ENCODE measurements around the gene NCOA3. TPM values are rescaled to one million over a fixed set of nuclear protein-coding genes. Genes with fewer than 3 reads are reported as not detected.

Gene NCOA3
- total and polyA plus RNA-seq, 2 of the 8 experiments (the other 6 are each of a cell fraction or from before 2014, with no cell fraction given) = 7.9 to 24.7 TPM

- TF ChIP-seq, protein P1, sequence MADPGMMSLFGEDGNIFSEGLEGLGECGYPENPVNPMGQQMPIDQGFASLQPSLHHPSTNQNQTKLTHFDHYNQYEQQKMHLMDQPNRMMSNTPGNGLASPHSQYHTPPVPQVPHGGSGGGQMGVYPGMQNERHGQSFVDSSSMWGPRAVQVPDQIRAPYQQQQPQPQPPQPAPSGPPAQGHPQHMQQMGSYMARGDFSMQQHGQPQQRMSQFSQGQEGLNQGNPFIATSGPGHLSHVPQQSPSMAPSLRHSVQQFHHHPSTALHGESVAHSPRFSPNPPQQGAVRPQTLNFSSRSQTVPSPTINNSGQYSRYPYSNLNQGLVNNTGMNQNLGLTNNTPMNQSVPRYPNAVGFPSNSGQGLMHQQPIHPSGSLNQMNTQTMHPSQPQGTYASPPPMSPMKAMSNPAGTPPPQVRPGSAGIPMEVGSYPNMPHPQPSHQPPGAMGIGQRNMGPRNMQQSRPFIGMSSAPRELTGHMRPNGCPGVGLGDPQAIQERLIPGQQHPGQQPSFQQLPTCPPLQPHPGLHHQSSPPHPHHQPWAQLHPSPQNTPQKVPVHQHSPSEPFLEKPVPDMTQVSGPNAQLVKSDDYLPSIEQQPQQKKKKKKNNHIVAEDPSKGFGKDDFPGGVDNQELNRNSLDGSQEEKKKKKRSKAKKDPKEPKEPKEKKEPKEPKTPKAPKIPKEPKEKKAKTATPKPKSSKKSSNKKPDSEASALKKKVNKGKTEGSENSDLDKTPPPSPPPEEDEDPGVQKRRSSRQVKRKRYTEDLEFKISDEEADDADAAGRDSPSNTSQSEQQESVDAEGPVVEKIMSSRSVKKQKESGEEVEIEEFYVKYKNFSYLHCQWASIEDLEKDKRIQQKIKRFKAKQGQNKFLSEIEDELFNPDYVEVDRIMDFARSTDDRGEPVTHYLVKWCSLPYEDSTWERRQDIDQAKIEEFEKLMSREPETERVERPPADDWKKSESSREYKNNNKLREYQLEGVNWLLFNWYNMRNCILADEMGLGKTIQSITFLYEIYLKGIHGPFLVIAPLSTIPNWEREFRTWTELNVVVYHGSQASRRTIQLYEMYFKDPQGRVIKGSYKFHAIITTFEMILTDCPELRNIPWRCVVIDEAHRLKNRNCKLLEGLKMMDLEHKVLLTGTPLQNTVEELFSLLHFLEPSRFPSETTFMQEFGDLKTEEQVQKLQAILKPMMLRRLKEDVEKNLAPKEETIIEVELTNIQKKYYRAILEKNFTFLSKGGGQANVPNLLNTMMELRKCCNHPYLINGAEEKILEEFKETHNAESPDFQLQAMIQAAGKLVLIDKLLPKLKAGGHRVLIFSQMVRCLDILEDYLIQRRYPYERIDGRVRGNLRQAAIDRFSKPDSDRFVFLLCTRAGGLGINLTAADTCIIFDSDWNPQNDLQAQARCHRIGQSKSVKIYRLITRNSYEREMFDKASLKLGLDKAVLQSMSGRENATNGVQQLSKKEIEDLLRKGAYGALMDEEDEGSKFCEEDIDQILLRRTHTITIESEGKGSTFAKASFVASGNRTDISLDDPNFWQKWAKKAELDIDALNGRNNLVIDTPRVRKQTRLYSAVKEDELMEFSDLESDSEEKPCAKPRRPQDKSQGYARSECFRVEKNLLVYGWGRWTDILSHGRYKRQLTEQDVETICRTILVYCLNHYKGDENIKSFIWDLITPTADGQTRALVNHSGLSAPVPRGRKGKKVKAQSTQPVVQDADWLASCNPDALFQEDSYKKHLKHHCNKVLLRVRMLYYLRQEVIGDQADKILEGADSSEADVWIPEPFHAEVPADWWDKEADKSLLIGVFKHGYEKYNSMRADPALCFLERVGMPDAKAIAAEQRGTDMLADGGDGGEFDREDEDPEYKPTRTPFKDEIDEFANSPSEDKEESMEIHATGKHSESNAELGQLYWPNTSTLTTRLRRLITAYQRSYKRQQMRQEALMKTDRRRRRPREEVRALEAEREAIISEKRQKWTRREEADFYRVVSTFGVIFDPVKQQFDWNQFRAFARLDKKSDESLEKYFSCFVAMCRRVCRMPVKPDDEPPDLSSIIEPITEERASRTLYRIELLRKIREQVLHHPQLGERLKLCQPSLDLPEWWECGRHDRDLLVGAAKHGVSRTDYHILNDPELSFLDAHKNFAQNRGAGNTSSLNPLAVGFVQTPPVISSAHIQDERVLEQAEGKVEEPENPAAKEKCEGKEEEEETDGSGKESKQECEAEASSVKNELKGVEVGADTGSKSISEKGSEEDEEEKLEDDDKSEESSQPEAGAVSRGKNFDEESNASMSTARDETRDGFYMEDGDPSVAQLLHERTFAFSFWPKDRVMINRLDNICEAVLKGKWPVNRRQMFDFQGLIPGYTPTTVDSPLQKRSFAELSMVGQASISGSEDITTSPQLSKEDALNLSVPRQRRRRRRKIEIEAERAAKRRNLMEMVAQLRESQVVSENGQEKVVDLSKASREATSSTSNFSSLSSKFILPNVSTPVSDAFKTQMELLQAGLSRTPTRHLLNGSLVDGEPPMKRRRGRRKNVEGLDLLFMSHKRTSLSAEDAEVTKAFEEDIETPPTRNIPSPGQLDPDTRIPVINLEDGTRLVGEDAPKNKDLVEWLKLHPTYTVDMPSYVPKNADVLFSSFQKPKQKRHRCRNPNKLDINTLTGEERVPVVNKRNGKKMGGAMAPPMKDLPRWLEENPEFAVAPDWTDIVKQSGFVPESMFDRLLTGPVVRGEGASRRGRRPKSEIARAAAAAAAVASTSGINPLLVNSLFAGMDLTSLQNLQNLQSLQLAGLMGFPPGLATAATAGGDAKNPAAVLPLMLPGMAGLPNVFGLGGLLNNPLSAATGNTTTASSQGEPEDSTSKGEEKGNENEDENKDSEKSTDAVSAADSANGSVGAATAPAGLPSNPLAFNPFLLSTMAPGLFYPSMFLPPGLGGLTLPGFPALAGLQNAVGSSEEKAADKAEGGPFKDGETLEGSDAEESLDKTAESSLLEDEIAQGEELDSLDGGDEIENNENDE (IDR thresholded peaks at IDR 0.05; ENCODE audit: insufficient replicate concordance, low read length) = no peak
- TF ChIP-seq NANOG (IDR thresholded peaks at IDR 0.05; ENCODE audit: insufficient read depth, low read depth, low read length, poor library complexity, severe bottlenecking) (no peak), CTCF (IDR thresholded peaks at IDR 0.05; ENCODE audit: control extremely low read depth in 1 of 3, insufficient read depth in 1 of 3, low read depth in 1 of 3, low read length in 3 of 3) (no peak)
- TF ChIP-seq, protein P2, sequence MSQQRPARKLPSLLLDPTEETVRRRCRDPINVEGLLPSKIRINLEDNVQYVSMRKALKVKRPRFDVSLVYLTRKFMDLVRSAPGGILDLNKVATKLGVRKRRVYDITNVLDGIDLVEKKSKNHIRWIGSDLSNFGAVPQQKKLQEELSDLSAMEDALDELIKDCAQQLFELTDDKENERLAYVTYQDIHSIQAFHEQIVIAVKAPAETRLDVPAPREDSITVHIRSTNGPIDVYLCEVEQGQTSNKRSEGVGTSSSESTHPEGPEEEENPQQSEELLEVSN (IDR thresholded peaks at IDR 0.05) = no peak
These were observed 140.4 kb downstream of the NCOA3 start (continued) for GRCh38 chr20:47642118-47642517.
